ENCODE results near the gene PLXNA4.
"Not testable (repeated sequence)": the region's sequence is repeated elsewhere in the genome, so short reads cannot be mapped to it uniquely, and the experiment has no call there.

PLXNA4 gene, protein sequence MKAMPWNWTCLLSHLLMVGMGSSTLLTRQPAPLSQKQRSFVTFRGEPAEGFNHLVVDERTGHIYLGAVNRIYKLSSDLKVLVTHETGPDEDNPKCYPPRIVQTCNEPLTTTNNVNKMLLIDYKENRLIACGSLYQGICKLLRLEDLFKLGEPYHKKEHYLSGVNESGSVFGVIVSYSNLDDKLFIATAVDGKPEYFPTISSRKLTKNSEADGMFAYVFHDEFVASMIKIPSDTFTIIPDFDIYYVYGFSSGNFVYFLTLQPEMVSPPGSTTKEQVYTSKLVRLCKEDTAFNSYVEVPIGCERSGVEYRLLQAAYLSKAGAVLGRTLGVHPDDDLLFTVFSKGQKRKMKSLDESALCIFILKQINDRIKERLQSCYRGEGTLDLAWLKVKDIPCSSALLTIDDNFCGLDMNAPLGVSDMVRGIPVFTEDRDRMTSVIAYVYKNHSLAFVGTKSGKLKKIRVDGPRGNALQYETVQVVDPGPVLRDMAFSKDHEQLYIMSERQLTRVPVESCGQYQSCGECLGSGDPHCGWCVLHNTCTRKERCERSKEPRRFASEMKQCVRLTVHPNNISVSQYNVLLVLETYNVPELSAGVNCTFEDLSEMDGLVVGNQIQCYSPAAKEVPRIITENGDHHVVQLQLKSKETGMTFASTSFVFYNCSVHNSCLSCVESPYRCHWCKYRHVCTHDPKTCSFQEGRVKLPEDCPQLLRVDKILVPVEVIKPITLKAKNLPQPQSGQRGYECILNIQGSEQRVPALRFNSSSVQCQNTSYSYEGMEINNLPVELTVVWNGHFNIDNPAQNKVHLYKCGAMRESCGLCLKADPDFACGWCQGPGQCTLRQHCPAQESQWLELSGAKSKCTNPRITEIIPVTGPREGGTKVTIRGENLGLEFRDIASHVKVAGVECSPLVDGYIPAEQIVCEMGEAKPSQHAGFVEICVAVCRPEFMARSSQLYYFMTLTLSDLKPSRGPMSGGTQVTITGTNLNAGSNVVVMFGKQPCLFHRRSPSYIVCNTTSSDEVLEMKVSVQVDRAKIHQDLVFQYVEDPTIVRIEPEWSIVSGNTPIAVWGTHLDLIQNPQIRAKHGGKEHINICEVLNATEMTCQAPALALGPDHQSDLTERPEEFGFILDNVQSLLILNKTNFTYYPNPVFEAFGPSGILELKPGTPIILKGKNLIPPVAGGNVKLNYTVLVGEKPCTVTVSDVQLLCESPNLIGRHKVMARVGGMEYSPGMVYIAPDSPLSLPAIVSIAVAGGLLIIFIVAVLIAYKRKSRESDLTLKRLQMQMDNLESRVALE (N-terminal part only)

DNA sequence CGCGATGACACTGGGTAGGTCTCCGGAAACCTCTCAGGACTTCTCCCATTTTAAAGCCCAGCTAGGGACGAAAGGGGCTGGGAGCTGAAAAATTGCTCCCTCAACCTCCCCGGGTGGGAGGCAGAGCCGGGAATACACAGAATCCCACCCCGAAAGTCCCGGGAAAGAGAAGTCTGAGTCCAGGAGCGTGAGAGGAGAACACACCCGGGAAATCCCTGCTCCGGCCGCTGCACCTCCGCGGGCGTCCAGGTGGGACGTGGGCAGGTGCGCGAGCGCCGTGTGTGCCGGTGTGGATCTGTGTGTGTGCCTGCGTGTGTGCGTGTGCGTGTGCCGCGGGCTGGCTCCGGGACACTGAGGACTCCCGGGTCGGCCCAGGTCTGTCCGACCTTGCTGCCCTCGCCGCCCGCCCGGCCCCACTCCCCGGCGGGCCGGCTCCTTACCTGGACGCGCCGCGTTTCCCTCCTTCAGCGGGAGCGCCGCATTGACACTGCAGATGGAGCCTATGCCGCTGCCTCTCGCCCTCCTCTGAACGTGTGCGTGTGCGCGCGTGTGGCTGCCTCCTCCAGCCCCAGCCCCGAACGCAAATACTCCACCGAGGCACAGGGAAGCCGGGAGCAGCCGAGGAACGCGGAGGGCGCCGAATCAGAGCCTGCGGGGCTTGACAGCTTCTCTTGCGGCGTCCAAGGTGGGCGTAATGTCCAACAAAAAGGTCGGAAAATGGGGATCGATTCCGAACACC lies at the start of gene PLXNA4:
Gene PLXNA4 (minus strand): TSS at position 489 of the 739 bp plus-strand sequence. CDS start 67,777 bp downstream, outside the sequence.
- no peak for DNase-seq

DNA sequence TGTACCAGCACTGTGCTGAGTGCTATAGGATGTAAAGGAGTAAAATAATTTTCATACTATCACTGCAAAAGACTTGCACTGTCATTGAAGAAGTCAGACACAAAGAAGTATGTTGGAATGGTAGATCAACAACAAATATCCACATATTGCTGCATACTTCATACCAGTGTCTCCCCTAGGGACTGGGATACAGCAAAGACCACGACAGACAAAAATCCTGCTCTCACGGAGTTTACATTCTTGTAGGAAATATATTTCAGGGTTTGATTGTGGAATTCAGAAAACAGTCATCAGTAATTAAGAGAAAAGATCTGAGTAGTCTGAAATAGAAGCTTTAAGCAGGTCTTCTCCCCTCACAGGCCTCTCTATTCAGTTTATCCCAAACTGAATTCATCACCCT lies 49.4 kb upstream of the PLXNA4 start:
- DNase-seq = no peak

DNA sequence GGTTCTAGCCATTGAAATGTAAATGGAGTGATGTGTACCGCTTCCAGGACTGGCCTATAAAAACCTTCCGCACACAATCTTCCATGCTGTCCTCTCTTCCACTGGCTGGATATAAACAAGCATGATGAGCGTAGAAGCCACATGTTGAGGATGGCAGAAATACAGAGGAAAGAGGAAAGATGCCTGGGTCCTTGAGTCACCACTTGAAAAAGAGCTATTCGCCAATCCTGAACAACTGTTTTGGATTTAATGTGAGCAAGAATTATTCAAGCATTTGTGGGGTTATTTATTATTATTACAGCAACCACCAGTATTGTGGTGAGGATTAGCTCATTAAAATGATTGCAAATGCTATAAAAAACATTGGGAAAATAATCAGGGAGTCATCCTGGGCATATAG lies 45.8 kb upstream of the PLXNA4 start:
- no peak for DNase-seq

DNA sequence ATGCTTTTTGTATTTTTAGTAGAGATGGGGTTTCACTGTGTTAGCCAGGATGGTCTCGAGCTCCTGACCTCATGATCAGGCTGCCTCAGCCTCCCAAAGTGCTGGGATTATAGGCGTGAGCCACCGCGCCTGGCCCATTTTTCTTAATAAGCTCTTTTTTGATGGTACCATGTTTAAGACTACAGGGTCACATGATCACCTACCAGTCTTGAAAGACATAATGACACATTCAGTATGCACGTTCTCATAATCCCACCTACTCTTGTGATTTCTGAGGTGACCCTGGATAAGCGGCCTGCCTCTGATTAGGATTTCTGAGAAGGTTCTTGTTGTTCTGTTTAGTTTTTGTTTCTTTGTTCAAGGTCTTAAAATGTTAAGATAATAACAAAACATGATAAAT lies 43.7 kb upstream of the PLXNA4 start:
- no peak for DNase-seq

DNA sequence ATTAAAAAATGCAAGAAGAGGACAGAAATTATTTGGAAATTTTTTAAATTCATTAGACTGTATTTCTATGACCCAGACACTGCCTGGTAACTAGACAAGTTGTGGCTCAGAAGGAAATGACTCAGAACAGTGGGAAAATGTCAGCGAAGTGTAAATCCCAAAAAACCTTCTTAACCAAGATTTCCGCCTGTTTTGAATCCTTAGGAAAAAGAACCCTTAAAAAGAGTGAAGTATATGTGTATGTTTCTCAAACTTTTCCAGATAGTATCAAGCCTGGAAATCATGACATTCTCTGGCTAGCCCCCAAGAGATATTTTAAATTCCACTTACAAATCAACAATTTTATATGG lies 42.7 kb upstream of the PLXNA4 start:
- DNase-seq = no peak

DNA sequence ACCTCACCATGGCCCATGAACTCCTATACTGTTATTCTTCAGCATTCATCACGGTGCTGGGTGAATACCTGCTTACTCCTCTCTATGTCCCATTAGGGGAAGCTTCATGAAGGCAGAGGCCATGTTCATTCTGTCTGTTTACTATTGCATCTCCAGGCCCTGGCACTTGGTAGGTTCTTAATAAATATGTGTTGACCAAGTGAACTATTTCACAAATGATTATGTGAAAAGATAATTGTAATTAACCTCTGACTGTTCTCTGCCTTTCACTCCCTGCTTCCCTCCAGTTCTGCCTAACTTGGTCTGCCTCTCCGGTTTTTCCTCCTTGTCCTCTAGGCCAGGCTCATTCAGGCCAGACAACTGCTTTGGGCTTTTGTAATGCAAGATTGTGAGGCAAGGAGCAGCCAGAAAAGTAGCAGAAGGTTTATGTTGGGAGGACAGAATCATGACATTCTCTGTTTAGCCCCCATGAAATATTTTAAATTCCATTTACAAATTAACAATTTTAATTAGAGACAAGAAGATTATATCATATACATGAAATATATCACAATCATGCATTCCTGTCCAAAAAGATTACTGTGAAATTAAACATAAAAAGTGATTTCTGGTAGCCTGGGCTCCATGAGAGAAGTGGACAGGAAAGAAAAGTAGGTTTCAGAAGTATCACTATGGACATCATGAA lies 42.1 kb upstream of the PLXNA4 start:
- DNase-seq = no peak

DNA sequence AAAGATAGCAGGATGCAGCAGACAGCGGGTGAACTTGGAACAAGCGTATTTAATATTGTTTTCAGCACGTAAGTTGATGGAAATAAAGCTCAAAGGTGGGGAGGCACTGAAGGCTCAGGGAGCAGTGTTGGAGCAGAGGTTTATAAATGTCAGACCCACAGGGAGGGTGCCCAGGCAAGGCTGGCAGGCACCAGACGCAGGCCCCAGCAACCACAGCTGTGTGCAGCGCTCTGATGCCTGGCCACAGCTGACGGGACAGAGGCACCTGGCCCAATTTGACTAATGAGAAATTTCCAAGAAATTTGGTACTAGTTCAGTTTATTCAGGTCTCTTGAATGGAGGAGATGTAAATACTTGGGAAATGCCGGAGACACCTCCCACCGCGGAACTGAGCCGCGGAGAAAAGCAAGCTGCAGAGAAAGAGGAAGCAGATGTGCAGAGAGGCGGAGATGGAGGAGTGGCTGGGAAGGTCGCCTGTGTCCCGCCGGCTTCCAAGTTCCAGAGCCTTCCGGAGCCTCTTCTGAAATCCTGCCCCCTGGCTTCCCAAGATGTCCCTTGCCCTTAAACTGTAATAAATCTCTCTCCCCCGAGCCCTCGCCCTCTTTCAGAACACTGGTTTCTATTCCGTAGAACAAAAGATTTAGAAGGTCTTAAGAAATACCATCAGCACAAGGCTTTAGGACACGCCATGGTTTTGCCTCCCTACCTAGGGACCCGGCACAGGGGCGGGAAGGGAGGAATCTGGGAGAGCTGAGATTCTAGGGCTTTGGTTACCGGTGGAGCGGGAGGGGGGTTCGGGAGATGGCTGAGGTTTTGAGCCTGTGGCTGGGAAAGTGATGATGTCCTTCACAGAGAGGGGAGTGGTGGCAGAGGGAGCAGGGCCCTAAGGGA lies 38.4 kb upstream of the PLXNA4 start:
- no peak for DNase-seq

DNA sequence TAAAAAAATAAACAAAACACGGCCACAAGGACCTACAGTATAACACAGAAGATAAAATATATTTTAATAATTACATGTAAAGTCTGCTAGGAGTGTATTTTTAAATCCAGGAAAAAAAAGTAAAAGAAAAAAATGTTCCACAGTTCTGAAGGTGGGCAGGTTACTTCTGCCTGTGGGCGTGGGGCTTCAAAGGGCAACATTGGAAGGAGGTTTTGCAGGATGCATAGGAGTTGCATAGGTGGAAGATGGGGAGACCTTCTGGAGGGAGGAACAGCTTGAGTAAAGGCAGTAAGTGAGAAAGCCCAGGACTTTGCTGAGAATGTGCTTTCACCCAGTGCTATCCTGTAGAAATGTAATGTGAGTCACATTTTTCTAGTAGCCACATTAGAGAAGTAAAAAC lies 37.5 kb upstream of the PLXNA4 start:
- DNase-seq = no peak

DNA sequence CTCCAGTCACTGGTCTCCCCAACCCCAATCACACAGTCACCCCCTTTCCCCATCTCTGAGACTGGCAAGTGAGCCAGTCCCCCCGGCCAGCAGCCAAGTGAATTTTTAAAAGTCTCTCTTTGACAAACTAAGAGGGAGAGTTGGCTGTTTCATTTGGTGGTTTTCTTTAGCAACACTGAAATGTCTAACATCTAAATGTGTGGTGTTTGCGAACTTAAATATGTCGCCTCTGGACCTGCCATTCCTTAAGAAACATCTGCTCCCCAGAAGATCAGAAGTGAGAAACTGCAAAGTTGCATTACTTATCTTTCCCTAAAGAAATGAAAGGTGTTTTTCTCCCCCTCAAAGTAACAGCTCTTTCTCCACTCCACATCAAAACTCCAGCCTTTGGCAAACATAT lies 34.7 kb upstream of the PLXNA4 start:
- DNase-seq = no peak

DNA sequence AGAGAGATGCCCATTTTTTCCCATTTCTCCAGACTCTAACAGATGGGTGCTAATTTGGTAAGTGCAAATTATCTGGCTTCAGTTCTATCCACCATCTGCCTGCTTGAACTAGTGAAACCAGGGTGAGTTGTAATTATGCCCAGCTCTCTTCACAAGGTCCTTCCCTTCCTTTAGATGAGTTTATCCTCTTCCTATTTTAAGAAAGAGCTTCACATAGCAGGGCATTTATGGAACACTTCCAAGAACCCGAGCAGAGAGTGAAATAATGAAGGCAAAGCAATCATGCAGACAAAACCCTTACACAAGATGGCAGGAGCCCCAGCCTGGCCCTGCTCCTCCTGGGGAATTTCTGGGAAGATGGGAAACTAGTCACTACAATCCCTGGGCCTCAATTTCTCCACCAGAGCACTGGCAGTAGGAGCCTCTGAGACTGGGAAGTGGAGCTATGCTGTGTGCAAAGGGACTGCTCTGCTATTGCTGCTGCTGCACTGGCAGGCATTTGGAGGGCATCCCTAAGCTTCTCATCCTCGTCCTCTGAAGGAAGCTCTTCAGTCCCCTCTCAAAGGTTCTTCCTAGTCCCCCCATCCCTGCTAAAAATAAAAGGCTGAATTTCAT lies 33.7 kb upstream of the PLXNA4 start:
- no peak for DNase-seq

DNA sequence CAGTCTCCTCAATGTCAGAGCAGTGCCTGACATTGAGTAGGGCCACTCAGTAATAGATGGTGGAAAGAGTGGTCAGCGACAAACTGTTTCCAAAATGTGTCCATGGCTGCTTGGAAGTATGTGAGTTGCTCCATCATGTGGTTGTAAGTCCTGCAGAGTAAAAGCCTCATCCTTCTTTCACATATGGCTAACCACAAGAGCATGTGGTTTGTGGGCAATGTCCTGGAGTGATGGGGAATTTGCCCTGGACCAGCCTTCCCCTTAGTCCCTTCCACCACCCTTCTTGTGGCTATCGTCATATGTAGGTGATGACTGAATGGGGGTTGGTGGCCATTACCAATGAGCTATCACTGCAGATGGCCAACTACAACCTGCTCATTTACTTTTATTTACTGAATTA lies 33.0 kb upstream of the PLXNA4 start:
- no peak for DNase-seq

DNA sequence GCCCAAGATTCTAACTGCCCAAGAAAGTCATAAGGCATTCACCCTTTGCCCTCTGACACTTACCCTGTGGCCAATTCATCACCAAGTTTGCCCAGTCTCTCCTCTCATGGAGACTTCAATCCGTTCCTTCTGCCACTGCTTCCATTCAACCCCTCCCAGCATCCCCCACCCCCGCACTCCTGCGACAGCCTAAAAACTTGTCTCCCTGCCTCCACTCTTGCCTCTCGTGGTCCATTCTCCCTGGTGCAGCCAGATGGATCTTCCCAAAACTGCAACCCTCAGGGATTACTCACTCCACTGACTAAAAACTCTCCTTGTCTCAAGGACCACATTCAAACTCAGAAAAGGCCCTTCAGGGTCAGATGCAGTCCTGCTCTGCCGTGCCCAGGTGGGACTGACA lies 32.3 kb upstream of the PLXNA4 start:
- no peak for DNase-seq

DNA sequence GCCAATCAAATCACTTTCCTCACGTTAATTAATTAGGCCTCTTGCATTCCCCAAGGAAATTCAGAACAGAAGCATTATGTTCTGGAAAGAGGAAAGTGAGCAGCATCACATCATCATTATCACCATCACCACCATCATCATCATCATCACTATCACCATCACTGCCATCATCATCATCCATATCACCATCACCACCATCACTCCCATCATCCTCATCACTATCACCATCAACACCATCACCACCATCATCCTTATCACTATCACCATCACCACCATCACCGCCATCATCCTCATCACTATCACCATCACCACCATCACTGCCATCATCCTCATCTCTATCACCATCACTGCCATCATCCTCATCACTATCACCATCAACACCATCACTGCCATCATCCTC lies 31.4 kb upstream of the PLXNA4 start:
- DNase-seq = no peak

DNA sequence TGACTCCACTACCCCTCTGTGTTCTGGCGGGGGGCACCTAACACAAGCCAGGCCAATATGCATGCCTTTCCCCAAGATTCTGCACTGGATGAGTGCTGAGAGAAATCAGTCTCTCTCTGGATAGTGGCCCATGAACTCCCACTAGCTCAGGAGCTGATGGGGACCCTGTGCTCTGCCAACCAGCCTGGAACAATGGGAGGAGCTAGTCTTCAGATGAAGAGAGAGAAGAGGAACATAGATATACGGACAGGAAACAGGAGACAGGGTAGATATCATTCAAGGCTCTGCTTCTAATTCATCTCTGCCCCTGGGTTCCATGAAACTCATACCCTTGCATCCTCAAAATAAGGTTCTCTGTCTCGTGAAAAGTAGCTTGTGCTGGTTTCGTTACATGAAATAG lies 27.9 kb upstream of the PLXNA4 start:
- DNase-seq = no peak

DNA sequence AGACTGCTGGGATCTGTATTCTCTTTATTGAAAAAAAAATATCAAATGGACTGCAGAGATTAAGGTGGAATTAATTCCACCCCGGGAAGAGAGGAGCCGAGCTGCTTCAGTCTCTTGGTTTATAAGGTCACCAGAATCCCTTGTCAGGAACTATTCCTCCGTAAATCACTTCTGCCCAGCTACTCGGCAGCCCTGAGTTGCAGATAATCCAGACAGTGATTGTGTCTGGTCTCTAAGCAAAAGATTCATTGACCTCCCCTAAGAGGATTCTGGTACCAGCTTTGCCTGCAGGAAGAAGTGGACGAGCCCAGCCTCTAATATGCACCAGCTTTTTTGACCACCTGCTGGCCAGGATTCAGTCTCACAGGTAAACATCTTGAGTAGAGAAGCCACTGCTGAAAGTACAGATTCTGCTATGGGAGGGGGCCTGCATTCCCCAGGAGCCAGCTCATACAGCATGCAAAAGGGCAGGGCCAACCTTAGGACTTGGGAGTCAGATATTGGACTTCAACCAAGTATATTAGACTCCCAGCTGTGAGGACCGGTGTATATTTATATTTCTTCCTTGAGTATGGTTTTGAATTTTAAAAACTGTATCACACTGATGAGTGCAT lies 27.1 kb upstream of the PLXNA4 start:
- DNase-seq = no peak

DNA sequence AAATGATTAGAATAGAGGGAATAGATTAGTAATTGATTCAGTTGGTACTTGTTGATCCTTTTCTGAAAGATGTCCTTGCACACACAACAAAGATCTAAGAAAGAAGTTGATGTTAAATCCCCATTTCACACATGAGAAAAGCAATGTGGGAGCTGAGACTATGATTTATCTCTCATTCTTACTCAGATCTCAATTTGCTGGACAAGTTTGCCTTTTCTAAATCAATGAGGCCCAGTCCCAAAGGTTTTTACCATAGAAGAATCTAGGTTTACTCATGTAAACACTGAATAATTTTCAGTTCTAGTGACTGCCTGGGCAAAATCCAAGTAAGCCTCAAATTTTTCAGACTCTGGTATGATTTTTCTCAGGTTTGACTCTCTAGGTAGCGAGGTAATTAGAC lies 25.5 kb upstream of the PLXNA4 start:
- DNase-seq = no peak

DNA sequence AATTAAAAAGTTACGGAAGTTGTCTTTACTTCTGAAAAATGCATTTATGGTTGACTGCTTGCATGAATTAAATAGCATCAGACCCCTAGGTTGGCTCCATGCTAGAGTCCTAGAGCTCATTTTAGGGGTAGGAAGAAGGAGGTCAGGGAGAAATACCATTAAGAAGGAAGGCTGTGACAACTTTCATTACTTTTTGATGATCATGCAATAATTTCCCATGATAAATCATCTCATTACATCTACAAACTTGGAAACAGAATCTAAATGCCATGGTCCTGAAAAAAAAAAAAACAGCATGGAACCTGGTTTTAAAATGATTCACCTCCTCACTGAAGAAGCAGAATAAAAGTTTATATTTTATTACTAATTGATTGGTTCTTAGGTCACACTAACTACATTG lies 20.3 kb upstream of the PLXNA4 start:
- DNase-seq = no peak

DNA sequence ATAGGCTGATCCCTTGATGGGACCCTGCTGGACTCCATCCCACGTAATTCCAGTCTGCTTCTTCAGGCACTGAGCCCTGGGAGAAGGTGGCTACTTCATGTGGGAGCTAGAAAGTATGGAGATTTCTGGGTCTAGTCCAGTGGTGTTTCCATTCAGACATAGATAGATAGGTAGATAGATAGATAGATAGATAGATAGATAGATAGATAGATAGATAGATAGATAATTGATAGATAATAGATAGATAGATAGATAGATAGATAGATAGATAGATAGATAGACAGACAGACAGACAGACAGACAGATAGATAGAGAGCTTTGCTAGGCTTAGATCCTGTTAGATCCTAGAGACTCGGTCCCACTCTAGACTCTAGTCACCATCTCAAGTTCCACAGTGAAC lies 18.5 kb upstream of the PLXNA4 start:
- DNase-seq = not testable (repeated sequence)

DNA sequence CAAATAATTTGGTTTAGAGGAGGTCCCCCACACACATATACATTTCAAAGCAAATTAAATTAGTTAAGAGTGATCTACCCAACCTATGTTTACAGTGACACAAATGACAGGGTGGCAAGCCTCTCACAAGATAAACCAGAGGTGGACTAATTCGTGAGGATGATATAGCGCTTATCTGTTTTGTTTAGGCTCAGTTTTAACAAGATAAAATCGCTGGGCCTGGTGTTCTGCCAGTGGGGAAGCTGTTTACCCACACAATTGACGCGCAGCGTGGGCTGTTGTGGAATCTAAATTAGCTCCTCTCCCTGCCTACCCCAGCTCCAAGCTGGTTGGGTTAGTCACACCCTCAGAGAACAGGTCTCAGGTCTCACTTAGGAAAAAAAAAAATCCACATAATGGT lies 16.7 kb upstream of the PLXNA4 start:
- DNase-seq = no peak

Data from activated naive CD4-positive, alpha-beta T cell treated with Interleukin-2 at 50 U/mL for 16 hours (primary cell).